Middle frontal gyrus (tissue), 1 donor: ENCODE results near the gene COIL.
A peak's percentile ranks its signal among the peaks of the same experiment; 100 is the strongest.
"Not testable (repeated sequence)": the region's sequence is repeated elsewhere in the genome, so short reads cannot be mapped to it uniquely, and the experiment has no call there.

Experiments
- DNase-seq: peaks from one replicate; pipeline ENCODE4 v3.0.0-alpha.2; 2015; ENCODE audit warnings: low spot score; ENCODE audit errors: extremely low spot score

The COIL gene, protein sequence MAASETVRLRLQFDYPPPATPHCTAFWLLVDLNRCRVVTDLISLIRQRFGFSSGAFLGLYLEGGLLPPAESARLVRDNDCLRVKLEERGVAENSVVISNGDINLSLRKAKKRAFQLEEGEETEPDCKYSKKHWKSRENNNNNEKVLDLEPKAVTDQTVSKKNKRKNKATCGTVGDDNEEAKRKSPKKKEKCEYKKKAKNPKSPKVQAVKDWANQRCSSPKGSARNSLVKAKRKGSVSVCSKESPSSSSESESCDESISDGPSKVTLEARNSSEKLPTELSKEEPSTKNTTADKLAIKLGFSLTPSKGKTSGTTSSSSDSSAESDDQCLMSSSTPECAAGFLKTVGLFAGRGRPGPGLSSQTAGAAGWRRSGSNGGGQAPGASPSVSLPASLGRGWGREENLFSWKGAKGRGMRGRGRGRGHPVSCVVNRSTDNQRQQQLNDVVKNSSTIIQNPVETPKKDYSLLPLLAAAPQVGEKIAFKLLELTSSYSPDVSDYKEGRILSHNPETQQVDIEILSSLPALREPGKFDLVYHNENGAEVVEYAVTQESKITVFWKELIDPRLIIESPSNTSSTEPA

DNA sequence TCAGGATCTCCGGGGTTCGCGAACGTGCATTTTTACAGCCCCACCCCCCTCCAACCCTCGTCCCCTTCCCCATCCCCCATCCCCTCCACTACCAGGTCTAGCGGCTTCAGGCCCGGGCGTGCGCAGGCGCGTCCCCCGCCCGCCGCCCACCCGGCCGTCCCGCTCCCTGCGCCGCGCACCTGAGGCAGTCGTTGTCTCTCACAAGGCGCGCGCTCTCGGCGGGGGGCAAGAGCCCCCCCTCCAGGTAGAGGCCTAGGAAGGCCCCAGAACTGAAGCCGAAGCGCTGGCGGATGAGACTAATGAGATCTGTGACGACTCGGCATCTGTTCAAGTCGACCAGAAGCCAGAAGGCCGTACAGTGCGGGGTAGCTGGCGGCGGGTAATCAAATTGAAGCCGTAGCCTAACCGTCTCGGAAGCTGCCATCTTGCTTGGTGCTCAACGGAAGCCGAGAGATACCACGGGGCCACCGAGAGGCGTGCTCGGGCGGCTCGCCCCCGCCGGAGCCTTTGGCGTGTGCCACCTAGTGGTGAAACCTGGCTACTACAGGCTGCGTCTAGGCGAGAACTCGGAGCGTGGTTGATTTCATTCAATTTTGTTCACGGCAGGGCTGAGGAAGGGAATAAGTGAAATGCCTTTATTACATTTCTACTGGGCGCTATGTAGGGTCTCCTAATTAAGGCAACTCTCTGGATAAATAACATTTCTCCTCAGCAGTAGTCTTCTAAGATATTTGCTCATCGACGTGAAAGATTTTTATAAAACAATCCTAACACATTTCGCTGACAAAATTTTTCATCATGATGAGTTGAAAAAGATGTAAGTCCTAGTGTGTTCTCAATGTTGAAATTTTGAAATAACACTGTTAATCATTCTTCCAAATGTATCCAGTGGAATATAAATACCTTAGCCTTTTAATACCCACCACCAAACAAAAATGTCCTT lies at the start of gene COIL:
COIL (minus strand) TSS at position 455 of the 943 bp plus-strand sequence; CDS start at position 424, 31 bp downstream.
- peak; percentile 90 for DNase-seq

DNA sequence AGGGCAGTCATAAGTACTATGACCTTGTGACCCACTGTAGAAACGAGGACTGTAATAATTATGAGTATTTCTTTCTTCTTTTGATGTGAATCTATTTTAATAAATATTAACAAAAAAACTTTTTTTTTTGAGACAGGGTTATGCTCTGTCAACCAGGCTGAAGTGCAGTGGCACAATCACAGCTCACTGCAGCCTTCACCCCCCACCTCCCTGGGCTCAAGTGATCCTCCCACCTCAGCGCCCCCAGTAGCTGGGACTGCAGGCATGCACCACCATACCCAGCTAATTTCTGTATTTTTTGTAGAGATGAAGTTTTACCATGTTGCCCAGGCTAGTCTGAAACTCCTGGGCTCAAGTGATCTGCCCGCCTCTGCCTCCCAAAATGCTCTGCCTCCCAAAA lies 49.6 kb upstream of the COIL start:
- no peak for DNase-seq

DNA sequence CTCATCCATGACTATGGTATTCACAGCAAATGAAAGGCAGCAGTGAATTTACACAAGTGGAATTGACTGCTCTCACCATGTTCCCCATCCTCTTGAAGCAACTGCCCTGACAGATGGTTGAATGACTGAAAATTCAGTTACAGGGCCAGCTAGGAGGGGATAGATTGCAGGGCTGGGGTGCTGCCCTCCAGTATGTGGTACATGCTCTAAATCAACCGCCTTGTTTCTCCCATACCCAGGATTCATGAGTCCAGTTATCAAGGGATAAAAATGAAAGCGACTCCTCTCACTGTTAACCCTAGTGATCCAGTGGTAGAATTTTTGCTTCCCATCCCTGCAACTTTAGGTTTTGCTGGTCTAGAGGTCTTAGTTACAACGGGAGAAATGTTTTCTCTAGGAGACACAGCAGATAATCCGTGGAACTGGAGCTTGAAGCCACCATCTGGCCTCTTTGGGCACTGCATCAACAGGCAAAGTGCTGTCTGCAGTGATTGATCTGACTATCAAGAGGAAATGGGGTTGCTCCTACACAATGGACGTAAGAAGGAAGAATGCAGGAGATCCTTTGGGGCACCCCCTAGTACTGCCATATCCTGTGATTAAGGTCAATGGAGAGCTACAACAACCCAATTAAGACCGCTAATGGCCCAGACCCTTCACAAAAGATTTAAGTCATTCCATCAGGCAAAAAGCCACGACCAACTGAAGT lies 49.0 kb upstream of the COIL start:
- DNase-seq: no peak

DNA sequence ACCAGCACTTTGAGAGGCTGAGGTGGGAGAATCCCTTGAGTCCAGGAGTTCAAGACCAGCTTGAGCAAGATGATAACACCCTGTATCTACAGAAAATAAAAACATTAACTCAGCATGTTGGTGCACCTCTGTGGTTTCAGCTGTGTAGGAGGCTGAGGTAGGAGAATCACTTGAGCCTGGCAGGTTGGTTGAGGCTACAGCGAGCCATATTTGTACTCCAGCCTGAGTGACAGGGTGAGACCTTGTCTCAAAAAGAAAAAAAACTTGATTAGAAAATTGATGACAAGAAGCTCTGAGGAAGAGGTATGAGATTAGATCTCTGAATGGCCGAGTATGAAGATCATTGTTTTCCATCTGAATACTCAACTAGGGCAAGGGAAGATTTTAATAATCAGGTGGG lies 48.1 kb upstream of the COIL start:
- no peak for DNase-seq

DNA sequence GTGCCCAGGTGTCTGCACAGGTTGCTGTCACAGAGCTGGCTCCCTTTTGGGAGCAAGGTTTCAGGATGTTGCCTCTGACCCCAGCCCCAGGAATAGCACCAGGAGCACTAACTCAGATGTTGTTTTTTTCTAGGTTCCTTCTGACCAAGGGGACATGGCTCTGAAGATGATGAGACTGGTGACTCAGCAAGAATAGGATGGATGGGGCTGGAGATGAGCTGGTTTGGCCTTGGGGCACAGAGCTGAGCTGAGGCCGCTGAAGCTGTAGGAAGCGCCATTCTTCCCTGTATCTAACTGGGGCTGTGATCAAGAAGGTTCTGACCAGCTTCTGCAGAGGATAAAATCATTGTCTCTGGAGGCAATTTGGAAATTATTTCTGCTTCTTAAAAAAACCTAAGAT lies 45.2 kb upstream of the COIL start:
- no peak for DNase-seq

DNA sequence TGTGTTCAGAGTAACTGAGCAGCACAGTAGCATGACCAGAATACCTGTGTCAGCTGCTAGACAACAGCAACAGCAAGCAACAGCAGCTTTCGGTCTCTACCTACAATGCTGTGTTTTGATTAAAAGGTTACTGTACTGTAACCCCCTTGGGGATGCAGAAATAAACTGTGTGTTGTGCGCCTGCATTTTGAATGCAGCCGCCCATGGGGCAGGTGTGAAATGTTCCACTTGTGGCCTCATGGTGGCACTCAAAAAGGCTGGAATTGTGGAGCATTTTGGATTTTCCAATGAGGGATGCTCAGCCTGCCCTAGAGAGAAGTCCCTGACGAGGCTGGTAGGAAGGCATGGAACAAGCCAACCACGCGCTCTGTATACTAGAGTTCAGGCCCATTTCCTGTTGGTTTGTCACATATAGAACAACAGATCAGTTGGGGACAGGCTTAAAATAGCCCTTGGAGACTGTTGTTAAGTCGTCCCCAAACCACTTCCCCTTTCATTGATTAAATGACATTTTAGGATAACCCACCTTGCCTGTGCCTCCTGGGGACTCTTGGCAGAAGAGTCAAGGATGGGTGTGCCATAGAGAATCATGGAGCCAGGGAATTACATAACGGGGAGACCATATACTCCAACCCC lies 44.2 kb upstream of the COIL start:
- no peak for DNase-seq

DNA sequence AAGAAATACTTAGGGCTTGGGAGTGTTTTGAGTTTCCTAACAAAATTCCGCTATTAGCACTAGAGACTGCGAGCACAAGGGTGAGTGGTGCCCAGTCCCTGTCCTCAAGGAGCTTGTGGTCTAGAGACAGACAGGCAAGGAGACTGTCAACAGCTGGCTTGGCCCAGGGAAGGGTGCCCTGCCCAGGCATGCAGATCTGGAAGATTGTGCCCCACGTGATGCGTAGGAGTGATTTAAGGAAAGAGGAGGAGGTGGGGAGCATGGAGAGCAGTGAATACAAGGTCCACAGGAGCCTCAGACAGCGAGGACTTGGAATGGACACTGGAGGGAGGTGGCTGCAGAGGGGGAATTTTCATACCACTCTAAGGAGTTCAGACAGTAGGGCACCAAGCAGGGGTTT lies 42.1 kb upstream of the COIL start:
- no peak for DNase-seq

DNA sequence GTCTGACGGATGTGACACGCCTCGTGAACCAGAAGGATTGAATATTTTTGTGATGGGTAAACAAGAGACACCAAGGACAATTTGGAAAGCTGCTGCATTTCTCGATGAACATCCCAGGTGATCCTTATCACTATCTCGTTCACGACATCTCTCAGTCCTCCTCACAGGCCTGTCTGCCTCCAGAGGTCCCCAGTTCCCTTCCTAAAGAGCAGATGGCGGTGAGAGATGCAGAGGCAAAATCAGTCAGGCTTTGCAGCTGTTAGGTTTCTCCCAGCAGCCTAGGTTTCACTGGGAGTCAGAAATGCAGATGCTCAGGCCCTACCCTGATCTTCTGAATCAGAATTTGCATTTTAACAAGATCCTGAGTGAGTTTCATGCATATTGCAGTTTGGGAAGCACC lies 40.7 kb upstream of the COIL start:
- DNase-seq: no peak

DNA sequence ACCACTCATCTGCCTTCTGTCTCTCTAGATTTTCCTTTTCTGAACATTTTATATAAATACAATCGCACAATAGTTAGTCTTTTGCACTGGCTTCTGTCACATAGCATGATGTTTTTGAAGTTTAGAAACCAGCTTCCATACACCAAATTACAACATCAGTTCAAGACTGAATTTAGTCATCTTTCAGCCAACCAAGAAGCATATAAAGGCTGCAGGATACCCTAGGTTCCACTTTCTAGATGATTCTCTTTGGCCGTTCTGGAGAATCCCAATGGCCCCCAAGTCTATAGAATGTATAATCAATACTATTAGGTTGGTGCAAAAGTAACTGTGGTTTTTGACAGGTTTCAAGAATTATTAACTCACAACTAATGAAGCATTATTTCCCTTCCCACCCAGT lies 36.5 kb upstream of the COIL start:
- no peak for DNase-seq

DNA sequence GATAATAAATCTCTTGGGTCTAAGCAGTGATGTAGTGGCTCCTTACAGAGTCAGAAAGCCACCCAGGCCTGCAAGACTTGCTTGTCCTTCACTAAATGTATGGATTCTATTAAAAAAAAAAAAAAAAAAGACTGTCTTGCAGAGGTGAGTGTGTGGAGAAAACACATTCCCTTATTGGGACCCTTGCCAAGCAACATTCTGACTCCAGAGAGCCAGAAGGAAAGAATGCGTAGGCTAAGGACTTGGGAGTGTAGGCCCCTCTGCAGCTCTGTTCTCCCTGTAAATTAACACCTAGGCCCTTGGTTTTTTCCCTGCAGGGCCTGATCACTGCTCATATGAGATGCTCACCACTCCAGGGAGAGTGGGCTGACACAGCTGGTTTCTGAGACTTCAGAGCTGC lies 34.9 kb upstream of the COIL start:
- DNase-seq: no peak

DNA sequence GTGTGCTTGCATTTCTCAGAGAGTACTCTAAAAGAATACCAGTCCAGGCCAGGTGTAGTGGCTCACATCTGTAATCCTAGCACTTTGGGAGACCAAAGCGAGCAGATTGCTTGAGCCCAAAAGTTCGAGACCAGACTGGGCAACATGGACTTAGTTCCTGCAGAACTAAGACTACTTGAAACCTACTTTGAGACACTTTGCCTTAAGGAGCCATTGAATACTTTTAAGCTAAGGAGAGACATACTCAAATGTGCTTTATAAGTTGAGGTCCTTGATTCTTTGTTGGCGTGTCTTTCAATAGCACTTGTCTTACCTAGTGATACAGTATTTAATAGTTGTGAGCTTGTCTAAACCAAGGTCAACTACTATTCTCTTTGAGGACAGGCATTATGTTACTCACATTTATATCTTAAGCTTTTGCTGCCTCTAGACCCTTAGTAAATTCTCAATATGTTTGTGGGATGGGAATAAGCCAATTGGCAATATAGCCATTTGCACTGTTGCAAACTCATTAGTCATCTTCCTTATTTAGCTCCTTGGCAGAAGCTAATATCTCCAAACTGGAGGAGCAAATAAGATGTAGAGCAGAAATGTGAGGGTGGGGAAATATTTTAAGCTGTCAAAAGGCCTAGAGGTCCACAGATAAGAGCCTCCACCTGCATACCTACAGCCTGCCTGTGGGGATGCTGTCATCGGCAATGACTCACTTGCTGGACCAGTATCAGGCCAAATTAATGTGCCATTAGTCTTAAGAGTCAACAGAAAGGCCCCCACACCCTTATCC lies 33.4 kb upstream of the COIL start:
- no peak for DNase-seq

DNA sequence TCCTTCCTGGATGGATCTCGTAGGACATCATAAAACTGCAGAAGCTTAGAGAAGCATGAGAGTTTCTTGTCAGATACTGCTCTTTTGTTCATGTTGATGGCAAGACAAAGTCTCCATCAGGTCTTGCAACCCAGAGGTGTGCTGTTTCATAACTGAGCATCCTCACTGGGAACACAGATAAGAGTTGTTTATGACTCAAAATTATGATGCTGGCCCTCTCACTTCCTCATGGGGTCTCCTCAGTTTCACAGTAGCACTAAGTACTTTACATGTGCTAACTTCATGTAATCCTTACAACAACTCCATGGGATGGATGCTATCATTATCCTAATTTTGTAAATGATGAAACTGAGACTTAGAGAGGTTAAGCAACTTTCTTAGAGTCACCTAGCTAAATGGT lies 31.5 kb upstream of the COIL start:
- DNase-seq: no peak

DNA sequence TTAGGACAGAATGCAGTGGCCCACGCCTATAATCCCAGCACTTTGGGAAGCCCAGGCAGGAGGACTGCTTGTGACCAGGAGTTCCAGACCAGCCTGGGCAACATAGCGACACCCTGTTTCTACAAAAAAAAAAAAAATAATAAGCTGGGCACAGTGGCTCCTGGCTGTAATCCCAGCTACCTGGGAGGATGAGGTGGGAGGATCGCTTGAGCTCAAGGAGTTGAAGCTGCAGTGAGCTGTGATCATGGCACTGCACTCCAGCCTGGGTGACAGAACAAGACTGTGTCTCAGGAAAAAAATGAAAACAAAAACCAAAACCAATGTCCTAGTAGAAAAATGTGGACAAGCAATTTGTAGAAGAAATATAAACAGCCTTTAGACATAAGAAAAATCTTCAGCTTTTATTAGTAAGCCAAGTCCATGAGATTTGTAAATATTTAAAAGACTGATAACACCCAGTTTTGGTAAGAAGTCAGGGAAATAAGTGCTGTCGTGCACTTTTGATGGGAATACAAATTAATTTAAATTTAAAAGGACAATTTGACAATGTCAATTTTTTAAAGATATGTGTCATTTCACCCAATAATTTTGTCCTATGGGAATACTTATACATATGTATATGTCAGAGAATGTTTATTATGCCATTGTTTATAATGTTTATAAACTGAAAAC lies 28.2 kb upstream of the COIL start:
- DNase-seq: no peak

DNA sequence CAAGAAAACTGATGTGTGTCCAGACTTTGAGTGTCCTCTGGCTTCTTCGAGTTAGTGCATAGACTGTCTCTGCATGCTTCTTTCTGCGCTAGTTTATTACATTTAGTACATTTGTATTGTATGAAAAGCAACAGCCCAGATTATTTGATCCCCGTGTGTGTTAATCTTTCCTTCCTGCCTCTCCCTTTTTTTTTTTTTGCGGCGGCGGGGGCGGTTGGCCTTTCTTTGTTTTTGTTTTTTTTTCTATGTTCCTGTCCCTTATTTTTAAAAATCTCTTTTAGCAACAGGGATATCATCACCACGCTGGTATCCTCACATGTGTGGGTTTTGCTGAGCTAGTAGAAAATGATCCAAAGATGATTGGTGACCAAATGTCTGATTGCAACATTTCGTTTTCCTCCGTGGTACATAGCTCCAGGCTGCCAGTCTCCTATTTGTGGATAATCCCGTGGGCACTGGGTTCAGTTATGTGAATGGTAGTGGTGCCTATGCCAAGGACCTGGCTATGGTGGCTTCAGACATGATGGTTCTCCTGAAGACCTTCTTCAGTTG lies 26.5 kb upstream of the COIL start:
- no peak for DNase-seq

DNA sequence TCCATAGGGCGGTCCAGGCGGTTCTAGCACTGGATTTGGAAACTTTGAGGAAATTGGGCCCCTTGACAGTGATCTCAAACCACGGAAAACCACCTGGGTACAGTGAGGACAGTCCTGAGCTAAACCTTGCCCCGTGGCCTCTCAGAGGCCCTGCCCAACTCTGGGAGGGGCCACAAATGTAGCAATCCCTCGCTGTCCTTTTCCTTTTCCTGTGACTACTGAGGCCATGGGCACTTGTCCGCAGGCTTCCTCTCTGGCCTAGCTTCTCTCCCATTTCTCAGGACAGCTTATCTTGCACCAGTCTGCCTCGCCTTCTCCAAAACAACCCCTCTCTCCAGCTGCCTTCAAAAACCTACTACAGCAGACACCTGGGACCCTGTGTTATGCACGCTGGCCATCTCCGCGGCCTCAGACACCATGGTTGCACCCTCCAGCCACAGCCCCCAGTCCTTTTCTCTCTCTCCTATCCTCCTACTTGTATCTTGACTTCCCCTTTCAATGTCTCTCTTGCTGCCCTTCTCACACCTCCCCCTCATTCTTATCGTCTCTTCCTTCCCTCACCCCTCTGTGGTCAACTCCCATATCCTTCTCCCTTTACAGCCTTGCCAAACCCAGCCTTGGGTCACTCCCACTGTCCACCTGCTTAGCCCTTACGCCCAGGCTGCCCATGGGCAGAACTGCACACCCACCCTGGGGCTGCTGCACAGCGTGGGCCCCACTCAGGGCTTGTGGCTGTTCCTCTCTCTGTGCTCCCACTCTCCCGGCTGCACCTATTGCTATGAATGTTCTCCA lies 24.7 kb upstream of the COIL start:
- no peak for DNase-seq

DNA sequence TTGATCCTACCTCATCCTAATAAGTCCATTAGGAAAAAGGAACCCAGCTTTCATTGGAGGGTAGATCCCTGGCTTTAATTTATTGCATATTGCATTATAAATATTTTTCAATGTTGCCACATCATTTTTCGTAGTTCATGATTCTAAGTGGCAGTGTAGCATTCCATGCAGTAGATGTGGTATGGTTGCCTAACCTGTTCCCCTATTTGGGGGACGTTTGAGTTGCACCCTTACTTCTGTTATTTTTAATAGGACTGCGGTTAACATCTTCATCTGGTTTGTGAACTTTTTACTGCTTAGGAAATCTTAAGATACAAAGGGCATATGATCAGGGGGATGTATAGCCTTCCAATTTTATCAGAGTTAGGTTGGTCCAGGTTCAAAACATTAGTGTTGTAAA lies 22.5 kb upstream of the COIL start:
- no peak for DNase-seq

DNA sequence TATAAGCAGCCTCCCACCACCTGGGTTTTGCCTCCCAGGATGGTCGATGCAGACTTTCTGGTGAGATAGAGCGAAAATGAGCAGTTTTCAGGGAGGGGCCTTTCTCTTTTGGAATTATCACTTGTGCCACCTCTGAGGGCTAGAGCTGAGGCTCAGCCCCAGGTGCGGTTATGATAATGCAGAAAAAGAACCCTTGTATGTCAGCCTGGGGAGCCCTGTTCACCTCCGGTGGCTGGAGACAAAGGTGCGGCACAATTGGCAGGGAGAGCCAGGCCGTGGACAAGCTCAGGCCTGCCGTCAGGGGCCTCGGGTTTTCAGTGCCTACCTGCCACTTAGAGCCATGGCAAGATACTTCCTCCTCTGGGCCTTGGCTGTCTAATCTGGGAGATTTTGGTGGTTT lies 21.5 kb upstream of the COIL start:
- DNase-seq: no peak

DNA sequence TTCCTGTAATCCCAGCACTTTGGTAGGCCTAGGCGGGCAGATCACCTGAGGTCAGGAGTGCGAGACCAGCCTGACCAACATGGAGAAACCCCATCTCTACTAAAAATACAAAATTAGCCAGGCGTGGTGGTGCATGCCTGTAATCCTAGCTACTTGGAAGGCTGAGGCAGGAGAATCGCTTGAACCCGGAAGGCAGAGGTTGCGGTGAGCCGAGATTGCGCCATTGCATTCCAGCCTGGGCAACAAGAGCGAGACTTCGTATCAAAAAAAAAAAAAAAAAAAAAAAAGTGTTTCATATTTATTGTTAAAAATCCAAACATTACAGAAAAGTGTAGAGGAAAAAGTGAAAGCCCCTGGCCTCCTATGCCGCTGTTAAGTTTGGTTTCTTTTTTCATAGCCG lies 19.7 kb upstream of the COIL start:
- not testable (repeated sequence) for DNase-seq

DNA sequence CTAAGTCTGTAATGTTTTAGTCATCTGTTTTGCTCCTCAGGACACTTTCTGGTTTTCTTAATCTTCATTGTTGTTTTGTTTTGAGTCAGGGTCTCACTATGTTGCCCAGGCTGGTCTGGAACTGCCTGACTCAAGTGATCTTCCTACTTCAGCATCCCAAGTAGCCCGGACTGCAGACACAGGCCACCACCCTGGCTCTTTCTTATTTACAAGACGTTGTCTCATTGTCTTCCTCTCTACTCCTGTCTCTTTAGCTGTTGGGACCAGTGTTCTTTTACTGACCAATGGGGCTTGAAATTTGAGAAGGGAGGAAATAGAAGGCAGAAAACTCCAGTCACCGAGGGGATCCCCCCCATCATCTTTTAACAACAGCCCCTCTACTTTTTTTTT lies 18.2 kb upstream of the COIL start:
- DNase-seq: no peak
